ENCODE measurements around the gene MACROD2.

The MACROD2 gene

DNA sequence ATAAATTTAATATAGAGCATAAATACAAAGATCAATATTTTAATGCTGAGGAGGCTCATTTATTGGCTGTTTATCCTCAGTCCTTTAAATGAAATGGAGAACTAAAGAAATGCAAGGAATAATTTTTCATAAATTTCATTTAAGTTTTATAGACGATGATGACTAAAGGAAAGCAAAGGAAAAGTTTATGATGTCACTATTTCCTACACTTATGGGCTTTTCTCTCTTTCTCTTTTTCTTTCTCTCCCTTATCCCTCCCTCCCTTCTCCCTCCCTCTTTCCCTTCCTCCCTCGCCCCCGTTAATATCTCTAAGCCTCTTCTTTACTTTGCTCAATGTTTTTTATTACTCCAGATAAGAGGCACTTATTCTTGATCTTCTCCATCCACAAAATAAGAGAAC, 1231.8 kb downstream of the MACROD2 start:
- no peak overlapping the region for H3K4me3 ChIP-seq (ENCODE audit: low read depth, low read length)

DNA sequence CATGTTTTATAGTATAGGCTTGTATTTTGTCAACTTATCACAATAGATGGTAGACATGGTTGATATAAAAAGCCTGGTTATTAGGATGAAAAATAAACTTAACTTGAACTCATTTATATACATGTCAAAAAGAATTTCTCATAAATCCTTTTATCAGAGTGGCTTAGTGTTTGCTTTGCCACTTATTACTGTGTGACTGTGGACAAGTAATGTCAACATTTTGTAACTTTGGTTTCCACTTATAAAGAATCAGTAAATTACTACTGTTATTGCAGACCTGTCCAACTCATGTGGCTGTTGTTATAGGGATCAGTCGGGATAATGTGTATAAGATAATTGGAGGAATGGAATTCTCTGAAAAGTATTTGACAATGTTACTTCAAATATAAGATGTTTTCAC, 1236.9 kb downstream of the MACROD2 start:
- H3K4me3 ChIP-seq (ENCODE audit: low read depth, low read length), result no peak overlapping the region

DNA sequence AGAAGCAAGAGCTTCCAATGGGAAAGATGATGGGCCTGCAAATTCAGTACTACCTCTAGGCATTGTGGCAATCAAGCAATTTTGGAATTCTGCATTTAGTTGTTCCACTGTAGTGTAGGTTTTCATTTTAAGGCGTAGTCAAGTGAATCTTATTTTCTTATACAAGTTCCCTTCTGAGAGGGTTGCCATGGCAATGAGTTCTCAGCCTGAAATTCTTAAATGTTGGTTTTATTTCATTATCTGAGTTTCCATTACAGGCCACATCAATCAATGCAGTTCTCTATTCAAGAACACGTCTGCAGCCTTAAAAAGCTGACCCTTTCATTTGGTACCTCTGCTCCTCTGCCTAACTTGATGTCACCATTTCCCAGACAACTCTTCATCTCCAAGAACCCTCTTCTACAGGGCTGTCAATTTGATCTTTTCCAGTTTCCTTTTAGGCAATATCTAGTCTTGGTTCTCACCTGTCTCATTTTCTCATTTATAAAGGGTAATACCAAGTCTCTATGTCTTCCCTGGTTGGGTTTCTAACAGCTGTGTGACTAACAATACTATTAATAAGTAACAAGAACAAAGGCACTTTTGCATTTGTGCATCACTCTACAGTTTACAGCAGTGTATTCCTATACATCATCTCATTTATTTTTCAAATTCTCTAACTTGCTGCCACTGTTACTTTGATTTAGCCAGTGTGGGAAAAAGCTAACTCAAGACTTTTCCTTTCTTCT, 1240.3 kb downstream of the MACROD2 start:
- no peak overlapping the region for H3K4me3 ChIP-seq (ENCODE audit: low read depth, low read length)

DNA sequence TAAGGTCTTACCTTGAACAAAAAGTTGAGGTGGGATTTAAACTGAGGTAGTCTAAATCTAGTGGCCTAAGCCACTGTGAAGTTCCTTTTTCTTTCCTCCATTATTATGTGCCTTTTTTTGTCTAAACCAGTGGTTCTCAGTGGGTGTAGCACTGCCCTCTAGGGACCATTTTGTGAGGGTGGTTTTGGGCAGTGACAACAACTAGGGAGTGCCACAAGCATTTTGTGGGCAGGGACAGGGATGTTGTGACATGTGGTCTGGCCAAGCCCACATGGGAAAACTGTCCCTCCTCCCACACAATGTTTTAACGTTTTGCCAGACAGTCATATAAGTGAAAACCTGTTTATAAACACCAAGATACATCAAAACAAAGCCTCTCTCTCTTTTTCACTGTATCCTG, 1241.5 kb downstream of the MACROD2 start:
- H3K4me3 ChIP-seq (ENCODE audit: low read depth, low read length), result no peak overlapping the region

DNA sequence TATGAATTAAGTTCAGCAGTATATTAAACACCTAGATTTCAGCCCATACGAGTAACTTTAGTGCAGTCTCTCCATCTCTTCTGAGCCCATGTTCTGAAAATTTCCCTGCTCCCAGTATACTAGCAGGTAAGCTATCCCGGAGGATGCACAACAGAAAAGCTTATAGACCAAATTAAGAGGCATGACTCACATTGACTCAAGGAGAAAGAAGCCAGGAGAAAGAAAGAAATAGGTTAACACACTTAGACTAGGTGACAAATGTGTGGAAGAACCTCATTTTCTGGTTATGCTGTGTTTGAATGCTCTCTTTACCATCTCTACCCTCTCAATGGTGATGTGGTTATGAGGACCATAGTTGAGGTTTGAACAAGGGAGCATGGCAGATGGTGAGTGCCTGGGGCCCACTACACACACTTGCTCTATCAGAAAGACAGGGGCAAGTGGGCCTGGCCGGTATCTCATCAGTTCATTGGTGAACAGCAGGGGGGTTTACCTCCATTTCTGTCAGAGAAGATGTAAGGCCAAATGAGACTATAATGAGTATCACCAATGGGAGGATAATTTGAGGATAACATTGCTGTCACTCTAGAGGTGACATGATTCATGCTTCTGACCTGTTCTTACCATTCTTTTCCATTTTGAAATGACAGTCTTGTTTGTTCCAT, 1244.4 kb downstream of the MACROD2 start:
- H3K4me3 ChIP-seq (ENCODE audit: low read depth, low read length), result no peak overlapping the region

DNA sequence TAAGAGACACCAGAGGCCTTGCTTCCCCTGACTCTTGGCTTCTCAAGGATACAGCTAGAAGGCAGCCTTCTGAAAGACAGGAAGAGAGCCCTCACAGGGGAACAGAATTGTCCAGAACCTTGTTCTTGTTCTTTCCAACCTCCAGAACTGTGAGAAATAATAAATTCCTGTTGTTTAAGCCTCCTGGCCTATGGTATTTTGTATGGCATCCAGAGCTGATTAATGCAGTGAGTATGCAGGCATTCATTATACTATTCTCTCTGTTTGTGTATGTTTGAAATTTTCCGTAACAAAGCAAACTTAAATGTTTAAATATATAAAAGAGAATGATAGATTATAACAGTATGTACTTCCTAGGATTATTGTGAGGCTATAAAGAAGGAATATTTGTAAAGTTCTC, 1245.5 kb downstream of the MACROD2 start:
- no peak overlapping the region for H3K4me3 ChIP-seq (ENCODE audit: low read depth, low read length)

DNA sequence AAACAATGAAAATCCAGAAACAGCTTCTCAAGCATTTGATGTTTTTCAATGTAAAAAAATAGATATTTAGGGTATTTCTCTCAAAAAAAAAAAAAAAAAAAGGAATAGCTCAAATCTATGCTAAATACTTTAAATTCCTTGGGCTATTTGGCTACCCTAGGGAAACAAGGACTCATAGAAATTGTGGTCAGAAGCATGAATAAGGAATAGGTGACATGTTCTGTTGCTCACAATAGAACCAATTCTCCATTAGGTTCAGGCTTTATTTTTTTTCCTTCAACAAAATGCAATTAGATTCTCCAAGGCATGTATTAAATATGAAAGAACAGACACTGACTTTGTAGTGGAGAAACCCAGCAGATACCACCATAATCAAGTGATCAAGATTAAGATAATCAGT, 1246.4 kb downstream of the MACROD2 start:
- H3K4me3 ChIP-seq (ENCODE audit: low read depth, low read length), result no peak overlapping the region

DNA sequence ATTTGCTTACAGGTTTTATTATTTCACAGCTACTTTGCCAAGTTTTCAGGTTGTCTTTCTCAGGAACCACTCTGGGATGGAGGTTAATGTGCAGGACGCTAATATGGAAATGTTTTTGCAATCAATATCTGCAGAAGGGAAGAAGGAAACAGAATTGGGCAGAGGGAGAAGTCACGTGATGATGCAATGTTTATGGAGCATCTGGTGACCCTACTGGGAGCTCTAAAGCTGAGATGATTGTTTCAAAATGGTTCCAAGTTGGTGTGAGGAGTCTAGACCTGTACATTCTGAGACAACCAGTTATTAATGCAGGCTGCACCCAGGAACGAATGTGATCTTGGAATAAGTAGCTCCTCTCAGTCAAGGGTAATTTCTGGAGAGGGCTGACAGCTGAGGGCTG, 1247.5 kb downstream of the MACROD2 start:
- H3K4me3 ChIP-seq (ENCODE audit: low read depth, low read length), result no peak overlapping the region

DNA sequence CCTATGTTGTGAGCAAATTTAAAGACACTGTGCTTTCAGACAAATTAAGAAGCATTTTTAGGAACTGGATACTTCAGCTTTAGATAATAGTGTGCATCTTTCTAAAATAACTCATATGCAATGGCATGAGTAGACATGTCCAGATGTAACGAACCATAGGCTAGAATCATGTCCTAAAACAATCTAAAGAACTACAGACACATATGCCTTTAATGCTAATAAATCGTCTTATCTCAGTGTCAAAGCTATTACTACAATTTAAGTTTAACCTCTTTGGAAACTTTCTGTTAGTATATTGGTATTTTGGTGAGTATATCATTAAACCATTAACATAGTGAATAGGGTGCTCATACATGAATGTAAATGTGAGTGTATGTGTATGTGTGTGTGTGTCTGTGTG, 1250.6 kb downstream of the MACROD2 start:
- no peak overlapping the region for H3K4me3 ChIP-seq (ENCODE audit: low read depth, low read length)

DNA sequence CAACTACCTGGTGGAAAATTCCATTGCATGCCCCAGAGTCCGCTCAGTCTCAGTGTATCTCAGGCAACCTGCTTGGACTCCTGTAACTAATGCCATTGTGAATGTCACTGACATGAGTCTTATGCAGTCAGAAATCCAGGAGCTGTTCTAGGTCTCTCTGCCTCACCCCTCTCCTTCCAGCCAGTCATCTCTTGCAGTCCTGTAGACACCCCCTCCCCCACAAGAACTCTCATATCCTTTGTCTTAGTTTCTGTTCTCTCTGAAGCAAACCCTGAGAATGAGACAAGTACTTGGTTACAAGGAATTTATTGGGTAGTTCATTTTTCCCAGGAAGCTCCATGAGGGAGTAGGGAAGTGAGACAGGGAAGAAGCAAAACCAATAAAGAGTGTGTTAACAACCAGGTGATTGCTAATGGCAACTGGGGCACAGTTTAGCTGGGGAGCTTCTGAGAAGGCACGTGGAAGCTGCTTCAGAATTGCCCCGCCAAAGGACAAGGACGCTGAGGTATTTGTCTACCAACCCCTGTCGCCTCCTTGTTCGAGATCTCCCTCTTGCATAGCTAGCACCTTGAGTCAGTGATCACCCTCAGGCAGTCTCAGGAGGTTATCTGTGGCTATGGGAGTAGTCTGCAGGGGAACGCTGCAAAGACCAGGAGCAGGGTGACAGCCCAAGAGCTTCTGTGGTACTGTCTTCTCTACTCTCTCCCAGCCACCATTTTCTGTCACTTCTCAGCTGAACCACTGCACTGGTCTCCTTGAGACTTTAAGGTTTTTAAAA, 1253.5 kb downstream of the MACROD2 start:
- no peak overlapping the region for H3K4me3 ChIP-seq (ENCODE audit: low read depth, low read length)

DNA sequence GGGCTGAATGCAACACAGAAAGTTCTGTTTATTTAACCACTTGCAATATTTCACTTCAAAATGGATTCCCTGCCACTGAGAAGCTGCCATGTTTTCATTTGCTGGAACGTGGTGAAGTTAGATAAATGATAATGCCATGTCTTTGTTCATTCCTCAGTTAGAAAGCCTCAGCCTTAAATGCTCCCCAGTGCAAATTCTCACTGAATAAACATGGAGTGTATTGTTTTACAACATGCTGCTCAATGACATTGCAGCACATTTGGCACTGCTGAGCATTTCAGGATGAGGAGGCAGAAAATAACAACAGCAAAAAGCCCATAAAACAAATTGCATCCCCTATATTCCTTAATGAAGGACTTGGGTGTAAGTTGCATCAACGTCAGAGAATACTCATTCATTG, 1255.9 kb downstream of the MACROD2 start:
- H3K4me3 ChIP-seq (ENCODE audit: low read depth, low read length), result no peak overlapping the region

DNA sequence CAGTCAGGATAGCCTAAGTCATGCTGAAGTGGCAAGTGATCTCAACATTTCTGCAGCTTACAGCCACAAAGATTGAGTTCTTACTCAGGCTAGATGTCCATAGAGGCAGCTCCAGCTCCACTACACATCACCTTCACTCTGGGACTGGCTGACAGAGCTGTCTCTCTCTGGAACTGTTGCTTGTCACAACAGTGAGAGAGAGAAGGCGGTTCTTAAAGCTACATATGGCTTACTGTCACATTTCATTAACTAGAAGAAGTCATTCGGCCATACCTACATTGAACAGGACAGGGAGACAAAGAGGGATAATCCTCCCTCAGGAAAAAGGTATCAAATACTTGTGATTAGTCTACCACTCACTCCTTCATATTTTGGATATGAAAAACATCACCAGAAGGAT, 1257.0 kb downstream of the MACROD2 start:
- no peak overlapping the region for H3K4me3 ChIP-seq (ENCODE audit: low read depth, low read length)

DNA sequence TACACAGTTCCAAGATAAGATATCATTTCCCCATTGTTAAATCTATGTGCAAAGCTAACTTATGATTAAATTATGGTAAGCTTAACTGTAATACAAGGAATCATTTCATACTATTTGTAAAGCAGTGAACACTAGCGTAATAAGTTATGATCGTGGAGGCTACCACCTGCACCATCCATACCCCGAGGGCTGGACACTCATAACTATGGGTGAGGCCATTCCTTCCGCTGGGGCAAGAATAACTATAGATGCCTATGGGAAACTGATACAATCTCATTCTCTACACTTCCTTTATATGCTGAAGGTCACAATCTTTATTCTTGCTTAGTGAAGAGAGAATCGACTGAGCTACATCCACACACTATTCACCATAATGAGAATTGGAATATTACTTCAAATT, 1258.1 kb downstream of the MACROD2 start:
- H3K4me3 ChIP-seq (ENCODE audit: low read depth, low read length), result no peak overlapping the region

DNA sequence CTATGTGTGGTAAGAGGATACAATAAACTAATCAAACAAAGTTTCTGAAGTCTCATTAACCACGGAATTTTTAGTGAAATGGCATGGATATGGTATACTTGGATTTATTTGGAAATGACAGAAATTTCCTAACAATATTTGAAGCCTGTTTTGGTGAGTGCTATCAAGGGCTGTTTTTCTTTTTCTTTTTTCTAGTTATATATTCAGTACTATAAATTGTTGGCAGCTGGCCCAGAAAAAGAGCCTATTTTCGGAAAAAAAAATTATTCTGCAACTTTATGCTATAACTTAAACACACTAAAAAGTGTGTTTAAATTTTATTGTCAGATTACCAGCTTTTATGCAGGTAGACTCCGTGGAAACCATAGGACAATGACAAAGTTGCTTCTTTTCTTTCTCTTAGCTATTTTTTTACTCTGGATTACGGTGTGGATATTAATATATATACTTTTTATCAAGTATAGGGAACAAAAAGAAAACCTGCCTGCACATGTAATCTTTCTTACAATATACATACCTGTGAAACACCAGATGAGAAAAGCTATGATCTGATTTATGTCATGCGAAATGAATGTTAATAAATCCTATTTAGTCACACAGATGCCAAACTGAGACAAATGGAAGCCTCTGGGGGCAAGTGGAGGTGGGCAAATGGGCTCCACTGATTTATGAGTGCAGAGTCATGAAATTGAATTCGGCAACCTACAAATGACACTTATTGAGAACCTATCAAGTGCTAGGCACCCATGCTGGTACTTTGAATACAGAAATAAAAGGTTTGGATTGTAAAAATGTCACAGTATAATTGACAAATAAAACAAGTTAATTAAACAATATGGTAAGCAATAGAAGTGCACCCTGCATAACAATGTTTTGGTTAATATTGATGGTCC, 1261.6 kb downstream of the MACROD2 start:
- H3K4me3 ChIP-seq (ENCODE audit: low read depth, low read length), result no peak overlapping the region

DNA sequence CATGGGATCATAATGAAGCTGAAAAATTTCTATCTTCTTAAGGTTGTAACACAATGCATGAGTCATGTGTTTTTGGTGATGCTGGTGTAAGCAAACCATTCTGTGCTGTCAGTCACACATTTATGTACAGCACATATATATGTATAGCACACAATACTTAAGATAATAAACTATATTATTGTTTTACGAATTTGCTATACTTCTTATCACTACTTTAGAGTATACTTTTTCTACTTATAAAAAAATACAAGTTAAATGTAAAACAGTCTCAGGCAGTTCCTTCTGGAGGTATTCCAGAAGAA, 1262.2 kb downstream of the MACROD2 start:
- no peak overlapping the region for H3K4me3 ChIP-seq (ENCODE audit: low read depth, low read length)

DNA sequence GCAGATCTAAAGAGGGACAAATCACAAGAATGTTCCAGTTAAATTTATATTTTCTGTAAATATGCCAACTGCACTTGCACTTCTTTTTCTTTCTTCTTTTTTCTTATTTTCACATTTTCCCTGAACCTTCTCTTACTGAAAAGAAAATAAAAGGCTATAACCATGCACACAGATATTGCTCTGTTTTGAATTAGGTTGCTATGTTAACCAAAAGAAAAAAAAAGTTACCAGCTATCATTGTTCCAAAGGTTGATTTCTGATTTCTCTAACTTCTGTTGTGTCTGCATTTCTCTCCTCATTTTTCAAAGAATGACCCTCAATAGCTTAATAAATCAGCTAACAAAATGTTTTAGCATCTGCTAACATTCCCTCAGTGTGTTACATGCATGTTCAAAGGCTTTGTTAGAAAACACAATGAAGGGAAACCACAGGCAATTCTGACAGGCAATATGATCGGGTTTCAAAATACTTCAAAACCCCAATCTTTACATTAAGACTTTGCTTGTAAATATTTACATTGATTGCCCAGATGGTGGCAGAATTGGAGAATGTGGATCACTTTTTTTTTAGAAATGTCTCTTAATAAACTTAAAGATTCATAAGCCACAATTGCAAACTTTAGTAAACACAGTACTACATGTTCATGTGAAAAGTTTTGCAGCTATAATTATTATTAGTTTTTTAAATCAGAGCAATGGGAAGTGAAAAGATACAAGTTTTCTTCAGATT, 1270.4 kb downstream of the MACROD2 start:
- H3K4me3 ChIP-seq (ENCODE audit: low read depth, low read length), result no peak overlapping the region

DNA sequence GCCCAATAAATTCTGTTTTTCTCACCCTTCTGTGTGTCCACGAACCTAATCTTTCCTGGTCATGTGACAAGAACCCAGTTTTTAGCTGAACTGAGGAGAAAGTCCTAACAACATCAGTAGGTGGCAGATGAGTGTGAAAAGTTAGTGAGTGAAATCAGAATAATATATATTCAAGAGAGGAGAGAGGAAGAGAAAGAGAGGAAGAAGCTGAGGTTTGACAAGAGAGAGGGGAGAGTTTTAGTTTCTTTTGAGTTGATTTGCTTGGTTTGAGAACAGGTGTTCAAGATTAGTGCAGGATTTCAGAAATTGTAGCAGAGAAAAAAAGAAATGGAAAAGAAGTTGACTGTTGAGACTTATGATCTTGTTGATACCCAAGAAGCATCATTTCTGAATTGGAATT, 1272.6 kb downstream of the MACROD2 start:
- H3K4me3 ChIP-seq (ENCODE audit: low read depth, low read length), result no peak overlapping the region

DNA sequence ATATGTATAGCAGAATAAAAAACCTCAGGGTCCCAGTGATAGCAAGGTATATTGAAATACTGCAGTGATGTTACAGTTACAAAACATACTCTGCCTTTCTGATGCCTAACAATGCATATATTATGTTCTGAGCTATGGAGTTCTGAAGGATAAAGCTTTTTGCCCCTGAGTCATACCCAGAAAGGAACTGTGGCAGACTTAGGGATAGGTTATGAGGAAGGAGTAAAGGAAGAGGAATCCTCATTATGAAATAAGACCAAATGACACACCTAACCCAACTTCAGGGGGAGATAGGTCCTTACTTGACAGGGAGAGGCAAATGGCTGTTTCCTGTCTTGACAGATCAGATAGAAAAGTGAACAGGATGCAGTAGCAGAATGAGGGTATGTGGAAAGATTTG, 1282.7 kb downstream of the MACROD2 start:
- H3K4me3 ChIP-seq (ENCODE audit: low read depth, low read length), result no peak overlapping the region

DNA sequence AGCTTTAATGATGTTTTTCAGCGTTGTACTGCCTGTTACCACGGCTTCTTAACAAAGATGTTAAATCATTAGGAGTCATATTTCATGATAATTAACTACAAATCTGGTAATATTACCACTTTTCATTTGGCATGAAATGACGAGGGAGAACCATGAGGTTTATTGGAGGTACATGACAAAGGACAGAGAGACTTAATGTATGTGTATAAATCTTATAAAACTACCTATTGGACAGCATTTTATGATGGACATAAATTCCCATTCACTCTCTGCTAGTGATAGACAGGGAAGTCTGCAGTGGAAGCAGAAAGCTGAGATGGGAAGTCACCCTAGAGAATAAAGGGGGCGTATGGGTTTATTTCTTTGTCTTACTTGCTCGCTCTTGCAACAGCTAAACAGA, 1292.0 kb downstream of the MACROD2 start:
- H3K4me3 ChIP-seq (ENCODE audit: low read depth, low read length), result no peak overlapping the region

DNA sequence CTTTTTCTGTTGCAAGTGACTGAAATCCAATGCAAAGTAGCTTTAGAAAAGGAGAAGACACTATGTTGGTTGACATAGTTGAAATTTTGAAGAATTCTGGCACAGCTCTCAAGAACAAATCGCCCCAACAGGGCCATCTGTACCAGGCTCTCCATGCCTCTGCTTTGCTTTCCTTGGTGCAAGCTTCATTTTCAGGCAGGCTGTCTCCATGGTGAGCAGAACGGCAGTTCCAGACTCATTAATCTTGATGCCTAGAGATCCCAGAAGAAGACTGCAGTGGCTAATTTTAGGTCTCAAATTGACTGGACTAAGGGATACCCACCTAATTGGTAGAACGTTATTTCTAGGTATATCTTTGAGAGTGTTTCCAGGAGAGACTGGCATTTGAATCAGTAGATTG, 1292.8 kb downstream of the MACROD2 start:
- no peak overlapping the region for H3K4me3 ChIP-seq (ENCODE audit: low read depth, low read length)

DNA sequence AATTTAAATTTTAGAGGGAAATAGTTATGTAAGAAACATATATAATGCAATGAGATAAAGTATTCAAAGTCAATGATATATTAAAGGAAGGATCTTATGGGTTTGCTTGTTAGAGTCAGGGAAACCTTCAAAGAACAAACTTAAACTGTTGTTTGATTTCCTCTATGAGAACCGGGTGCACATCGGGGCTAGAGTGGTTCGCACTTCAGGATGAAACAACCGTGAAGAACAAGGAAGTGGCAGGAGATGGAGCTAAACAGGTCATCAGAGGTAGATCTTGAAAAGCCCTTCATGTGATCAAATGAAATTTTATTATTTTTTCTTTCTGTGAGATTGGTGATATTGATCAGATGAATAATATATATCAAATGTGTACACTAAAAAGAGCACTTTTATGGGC, 1294.0 kb downstream of the MACROD2 start:
- no peak overlapping the region for H3K4me3 ChIP-seq (ENCODE audit: low read depth, low read length)

Measured in iPS-11a (cell line).